ENCODE measurements around the gene BEX2. TPM values are rescaled to one million over a fixed set of nuclear protein-coding genes. Genes with fewer than 3 reads are reported as not detected.
"Not testable (repeated sequence)": the region's sequence is repeated elsewhere in the genome, so short reads cannot be mapped to it uniquely, and the experiment has no call there.

Gene BEX2
- total and polyA plus RNA-seq, 4 experiments from 2014 or later, result 41.9 to 112 (median 59.8) TPM

GRCh38 chrX:103309860-103310554, 783 bp downstream of the BEX2 start:
- peak overlapping the region in 4 of 7 donors; percentile 30 to 78 (median 65) for H3K27ac Mint-ChIP-seq
- peaks cover 0 to 4% (median 0%) of the 10 kb centered on the region in 8 donors for H3K9me3 Mint-ChIP-seq
- H3K4me1 ChIP-seq (ENCODE audit: insufficient read depth, low read length), result peaks cover 7% of the 10 kb centered on the region
- H3K4me1 Mint-ChIP-seq, result peaks cover 0 to 5% (median 4%) of the 10 kb centered on the region in 4 donors
- no peaks in the 10 kb centered on the region for H3K27me3 ChIP-seq (ENCODE audit: insufficient read depth, low read length)
- intact Hi-C loops (cut with micrococcal nuclease), result loop anchor here (2.0 to 5.0 kb wide), 2 partner anchors 55 to 93 kb away; partner anchors contain the start of genes BEX4 and TCEAL8
- peaks cover 0 to 8% of the 10 kb centered on the region in 2 donors for H3K36me3 Mint-ChIP-seq
- H3K9me3 ChIP-seq (ENCODE audit: control insufficient read depth in 1 of 2, low read length in 2 of 2), result no peaks in the 10 kb centered on the region
- ChIA-PET CTCF (ENCODE audit: partially characterized antibody) (no interaction called here), POLR2A (ENCODE audit: partially characterized antibody) (interaction anchor here (1.6 kb wide), 1 partner anchor 94 kb away, joined by 4 read pairs; no protein-coding TSS in a partner anchor)
- peak overlapping the region; percentile 4 to 74 (median 47) for H3K4me3 Mint-ChIP-seq
- no peaks in the 10 kb centered on the region for H3K27me3 Mint-ChIP-seq
- H3K4me3 ChIP-seq (ENCODE audit: low read length in 2 of 2), result peak overlapping the region in 1 of 2 donors; percentile 71
- H3K36me3 ChIP-seq (ENCODE audit: insufficient read depth, low read length), result no peaks in the 10 kb centered on the region
- H3K27ac ChIP-seq (ENCODE audit: low read depth, low read length), result peak overlapping the region; percentile 78
- peak in 1 of 5 donors; percentile 34 for DNase-seq

- H3K4me3 Mint-ChIP-seq; H3K27ac Mint-ChIP-seq; H3K4me3 ChIP-seq (ENCODE audit: low read length in 2 of 2); H3K36me3 Mint-ChIP-seq; H3K27me3 ChIP-seq (ENCODE audit: insufficient read depth, low read length); intact Hi-C loops (cut with micrococcal nuclease); H3K4me1 ChIP-seq (ENCODE audit: insufficient read depth, low read length); POLR2A ChIA-PET (ENCODE audit: partially characterized antibody); H3K36me3 ChIP-seq (ENCODE audit: insufficient read depth, low read length); H3K9me3 Mint-ChIP-seq; H3K9me3 ChIP-seq (ENCODE audit: control insufficient read depth in 1 of 2, low read length in 2 of 2); H3K27ac ChIP-seq (ENCODE audit: low read depth, low read length); H3K4me1 Mint-ChIP-seq; DNase-seq; CTCF ChIA-PET (ENCODE audit: partially characterized antibody); H3K27me3 Mint-ChIP-seq: not testable (repeated sequence)
Measured at GRCh38 chrX:103305666-103306065, 5.1 kb downstream of the BEX2 start.

DNA sequence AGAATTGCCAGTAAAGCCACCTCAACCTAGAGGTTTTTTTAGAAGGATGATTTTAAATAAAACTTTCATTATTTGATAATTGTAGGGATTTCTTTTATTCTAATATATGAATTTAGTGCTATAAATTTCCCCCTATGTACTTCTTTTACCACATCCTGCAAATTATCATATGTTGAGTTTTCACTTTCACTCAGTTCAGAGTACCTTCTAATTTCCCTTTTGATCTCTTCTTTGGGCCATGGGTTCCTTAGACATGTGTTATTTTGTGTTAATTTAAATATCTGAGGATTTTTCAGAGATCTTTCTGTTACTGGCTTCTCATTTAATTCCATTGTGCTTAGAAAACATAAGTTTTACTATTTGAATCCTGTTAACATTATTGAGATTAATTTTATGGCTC, 6.1 kb downstream of the BEX2 start:
- Histone ChIP-seq H3K9me3 (ENCODE audit: control insufficient read depth in 1 of 2, low read length in 2 of 2) (no peaks in the 10 kb centered on the region), H3K36me3 (ENCODE audit: insufficient read depth, low read length) (no peaks in the 10 kb centered on the region), H3K4me3 (ENCODE audit: low read length in 2 of 2) (no peak overlapping the region), H3K27ac (ENCODE audit: low read depth, low read length) (no peak overlapping the region), H3K4me1 (ENCODE audit: insufficient read depth, low read length) (peaks cover 3% of the 10 kb centered on the region), H3K27me3 (ENCODE audit: insufficient read depth, low read length) (no peaks in the 10 kb centered on the region)
- no peaks in the 10 kb centered on the region for H3K27me3 Mint-ChIP-seq
- H3K4me1 Mint-ChIP-seq, result peaks cover 0 to 2% (median 0%) of the 10 kb centered on the region in 4 donors
- H3K27ac Mint-ChIP-seq, result no peak overlapping the region
- CTCF ChIA-PET (ENCODE audit: partially characterized antibody), result no interaction called here
- peaks cover 0 to 8% of the 10 kb centered on the region in 2 donors for H3K36me3 Mint-ChIP-seq
- H3K9me3 Mint-ChIP-seq, result peaks cover 0 to 4% (median 0%) of the 10 kb centered on the region in 8 donors
- no peak for DNase-seq
- H3K4me3 Mint-ChIP-seq, result no peak overlapping the region
- POLR2A ChIA-PET (ENCODE audit: partially characterized antibody), result no interaction called here
- intact Hi-C loops (cut with micrococcal nuclease), result no loop called here

DNA sequence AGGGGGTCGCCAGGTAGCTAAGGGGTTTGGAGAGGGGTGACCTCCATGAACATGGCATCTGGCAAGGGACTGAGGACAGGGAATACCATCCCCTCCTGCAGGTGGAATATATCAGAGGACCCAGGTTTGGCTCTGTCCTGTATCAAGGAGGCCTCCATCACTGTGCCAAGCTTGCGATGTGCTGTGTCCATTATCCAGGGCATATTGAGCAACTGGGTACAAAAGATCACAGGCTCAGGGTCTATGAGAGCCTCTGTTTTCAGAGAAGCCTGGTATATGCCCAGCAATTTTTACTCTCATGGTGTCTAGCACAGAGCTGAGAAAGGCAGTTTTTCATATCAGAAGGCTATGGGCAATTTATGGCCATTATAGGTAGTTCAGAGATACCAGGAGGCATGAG, 17.7 kb downstream of the BEX2 start:
- Mint-ChIP-seq H3K27me3 (peaks cover 0 to 3% of the 10 kb centered on the region in 2 donors), H3K27ac (no peak overlapping the region), H3K4me1 (no peaks in the 10 kb centered on the region), H3K4me3 (no peak overlapping the region), H3K9me3 (peaks cover 0 to 6% (median 4%) of the 10 kb centered on the region in 8 donors), H3K36me3 (no peaks in the 10 kb centered on the region)
- intact Hi-C loops (cut with micrococcal nuclease), result no loop called here
- Histone ChIP-seq H3K27ac (ENCODE audit: low read depth, low read length) (no peak overlapping the region), H3K36me3 (ENCODE audit: insufficient read depth, low read length) (no peaks in the 10 kb centered on the region), H3K4me3 (ENCODE audit: low read length in 2 of 2) (no peak overlapping the region), H3K27me3 (ENCODE audit: insufficient read depth, low read length) (no peaks in the 10 kb centered on the region), H3K4me1 (ENCODE audit: insufficient read depth, low read length) (no peaks in the 10 kb centered on the region), H3K9me3 (ENCODE audit: control insufficient read depth in 1 of 2, low read length in 2 of 2) (no peaks in the 10 kb centered on the region)
- ChIA-PET CTCF (ENCODE audit: partially characterized antibody) (no interaction called here), POLR2A (ENCODE audit: partially characterized antibody) (no interaction called here)
- no peak for DNase-seq

GRCh38 chrX:103279624-103280023, 31.2 kb downstream of the BEX2 start:
- ChIA-PET POLR2A (ENCODE audit: partially characterized antibody) (no interaction called here), CTCF (ENCODE audit: partially characterized antibody) (no interaction called here)
- Histone ChIP-seq H3K9me3 (ENCODE audit: control insufficient read depth in 1 of 2, low read length in 2 of 2) (no peaks in the 10 kb centered on the region), H3K36me3 (ENCODE audit: insufficient read depth, low read length) (no peaks in the 10 kb centered on the region), H3K27me3 (ENCODE audit: insufficient read depth, low read length) (no peaks in the 10 kb centered on the region), H3K27ac (ENCODE audit: low read depth, low read length) (no peak overlapping the region), H3K4me1 (ENCODE audit: insufficient read depth, low read length) (no peaks in the 10 kb centered on the region), H3K4me3 (ENCODE audit: low read length in 2 of 2) (no peak overlapping the region)
- no peak overlapping the region for H3K4me3 Mint-ChIP-seq
- intact Hi-C loops (cut with micrococcal nuclease), result no loop called here
- no peak overlapping the region for H3K27ac Mint-ChIP-seq
- peaks cover 4 to 11% (median 9%) of the 10 kb centered on the region in 4 donors for H3K4me1 Mint-ChIP-seq
- H3K9me3 Mint-ChIP-seq, result peaks cover 0 to 7% (median under 1%) of the 10 kb centered on the region in 8 donors
- DNase-seq, result no peak
- no peaks in the 10 kb centered on the region for H3K36me3 Mint-ChIP-seq
- H3K27me3 Mint-ChIP-seq, result peaks cover 21 to 26% of the 10 kb centered on the region in 2 donors

- ChIA-PET CTCF (ENCODE audit: partially characterized antibody) (interaction anchor here (1.4 kb wide), 1 partner anchor 188 kb away, joined by 3 read pairs; no protein-coding TSS in a partner anchor), POLR2A (ENCODE audit: partially characterized antibody) (no interaction called here)
- H3K27ac Mint-ChIP-seq, result peak within 1 kb of the TSS in 1 of 7 donors; percentile 0
- H3K36me3 ChIP-seq (ENCODE audit: insufficient read depth, low read length), result no peaks in the 10 kb centered on the region
- no peaks in the 10 kb centered on the region for H3K9me3 ChIP-seq (ENCODE audit: control insufficient read depth in 1 of 2, low read length in 2 of 2)
- peaks cover 27 to 34% of the 10 kb centered on the region in 2 donors for H3K27me3 Mint-ChIP-seq
- H3K9me3 Mint-ChIP-seq, result peaks cover 0 to 2% (median 0%) of the 10 kb centered on the region in 8 donors
- intact Hi-C loops (cut with micrococcal nuclease), result no loop called here
- no peaks in the 10 kb centered on the region for H3K36me3 Mint-ChIP-seq
- peak within 1 kb of the TSS in 6 of 8 donors; percentile 3 to 76 (median 50) for H3K4me3 Mint-ChIP-seq
- H3K4me3 ChIP-seq (ENCODE audit: low read length in 2 of 2), result no peak within 1 kb of the TSS
- H3K4me1 Mint-ChIP-seq, result peaks cover 4 to 11% (median 9%) of the 10 kb centered on the region in 4 donors
- no peak for DNase-seq
- no peaks in the 10 kb centered on the region for H3K4me1 ChIP-seq (ENCODE audit: insufficient read depth, low read length)
- no peaks in the 10 kb centered on the region for H3K27me3 ChIP-seq (ENCODE audit: insufficient read depth, low read length)
- H3K27ac ChIP-seq (ENCODE audit: low read depth, low read length), result no peak within 1 kb of the TSS
Measured at GRCh38 chrX:103276581-103277002, 34.2 kb downstream of the BEX2 start, which contains the start of gene TCEAL5. Gene TCEAL5, minus strand, starts transcription at chrX:103276750. Its CDS starts 2,187 bp downstream, at chrX:103274563.

GRCh38 chrX:103275947-103276567, 34.7 kb downstream of the BEX2 start:
- CTCF ChIA-PET (ENCODE audit: partially characterized antibody), result no interaction called here
- Mint-ChIP-seq H3K36me3 (no peaks in the 10 kb centered on the region), H3K4me1 (peaks cover 4 to 11% (median 9%) of the 10 kb centered on the region in 4 donors), H3K27ac (no peak overlapping the region), H3K9me3 (peaks cover 0 to 2% (median 0%) of the 10 kb centered on the region in 8 donors), H3K4me3 (peak overlapping the region in 5 of 8 donors; percentile 3 to 76 (median 52)), H3K27me3 (peaks cover 29 to 34% of the 10 kb centered on the region in 2 donors)
- H3K36me3 ChIP-seq (ENCODE audit: insufficient read depth, low read length), result no peaks in the 10 kb centered on the region
- DNase-seq, result no peak
- H3K9me3 ChIP-seq (ENCODE audit: control insufficient read depth in 1 of 2, low read length in 2 of 2), result no peaks in the 10 kb centered on the region
- intact Hi-C loops (cut with micrococcal nuclease), result no loop called here
- no peaks in the 10 kb centered on the region for H3K27me3 ChIP-seq (ENCODE audit: insufficient read depth, low read length)
- H3K4me1 ChIP-seq (ENCODE audit: insufficient read depth, low read length), result no peaks in the 10 kb centered on the region
- POLR2A ChIA-PET (ENCODE audit: partially characterized antibody), result no interaction called here
- no peak overlapping the region for H3K4me3 ChIP-seq (ENCODE audit: low read length in 2 of 2)
- H3K27ac ChIP-seq (ENCODE audit: low read depth, low read length), result no peak overlapping the region
